Upper lobe of left lung (tissue), 6 donors: ENCODE data around the gene GALNS. TPM values are rescaled to one million over a fixed set of nuclear protein-coding genes. Genes with fewer than 3 reads are reported as not detected.

Experiments used
- ATAC-seq, 2 donors: fragments of 200-7000 bp; cut with Tn5 transposase; one replicate each; pipeline ENCODE4 v1.9.1; 2022; ENCODE audit warnings: mild to moderate bottlenecking in 2 of 2, moderate library complexity in 2 of 2; ENCODE audit not compliant: low FRiP score in 2 of 2
- DNase-seq, 2 donors: peaks; one replicate each; pipeline ENCODE4 v3.0.0-alpha.2; 2019 to 2020
- H3K27ac ChIP-seq, 4 donors: fragments of 200-600 bp; sonication (generic); one replicate each; pipeline ENCODE4 v1.5.1; 2016 to 2019
- H3K27me3 ChIP-seq, 4 donors: fragments of 200-600 bp; sonication (generic); one replicate each; pipeline ENCODE4 v1.5.1; 2017 to 2019
- H3K36me3 ChIP-seq, 4 donors: fragments of 200-600 bp; sonication (generic); one replicate each; pipeline ENCODE4 v1.5.1; 2016 to 2019
- H3K4me1 ChIP-seq, 4 donors: fragments of 200-600 bp; sonication (generic); one replicate each; pipeline ENCODE4 v1.5.1; 2018 to 2019
- H3K4me3 ChIP-seq, 4 donors: fragments of 200-600 bp; sonication (generic); one replicate each; pipeline ENCODE4 v1.5.1; 2017 to 2019; ENCODE audit warnings: mild to moderate bottlenecking in 2 of 4, moderate library complexity in 1 of 4
- H3K9me3 ChIP-seq, 4 donors: fragments of 200-600 bp; sonication (generic); one replicate each; pipeline ENCODE4 v1.5.1; 2018 to 2019
- CTCF ChIP-seq, 6 experiments: fragments of 450-650 bp in 4 of 6; fragments of 200-600 bp in 2 of 6; sonication (generic) in 2 of 6; IDR thresholded peaks; one replicate each; pipeline ENCODE4 v1.5.1; 2016 to 2019; ENCODE audit warnings: antibody characterized with exemption in 6 of 6
- EP300 ChIP-seq, 4 donors: sonication (generic); formaldehyde crosslinking; IDR thresholded peaks; one replicate each; pipeline ENCODE4 v1.5.1; 2017; ENCODE audit warnings: antibody characterized with exemption in 4 of 4, control low read depth in 2 of 4
- POLR2A ChIP-seq, 4 donors: fragments of 450-650 bp; IDR thresholded peaks; one replicate each; pipeline ENCODE4 v1.5.1; 2016 to 2017; ENCODE audit warnings: antibody characterized with exemption in 4 of 4, mild to moderate bottlenecking in 2 of 4
- POLR2AphosphoS5 ChIP-seq, 2 donors: sonication (generic); formaldehyde crosslinking; IDR thresholded peaks; one replicate each; pipeline ENCODE4 v1.5.1; 2017; ENCODE audit warnings: antibody characterized with exemption in 2 of 2
- WGBS, 2 donors: methylation state at CpG; one replicate each; pipeline ENCODE4 v1.1.5; 2017 to 2018; 5-methylcytosine and 5-hydroxymethylcytosine counted together
- total RNA-seq, 6 donors: library from RNA; depleted of rRNA in 4 of 6; stranded (reverse); fragments of >200 nt in 4 of 6; gene quantifications; one replicate each; pipeline versions ENCODE4 v1.1.0 to v1.2.1, GENCODE V29; 2016 to 2021
- donor health status: DM: no; HTN: no; CAD: no; lungs with moderate emphysema.
- donor health status: DM: no; HTN: yes; CAD: no; lungs with severe emphysema.

GALNS gene
- total RNA-seq, 6 donors from 2014 or later = 24.8 to 140 (median 45.6) TPM

- no peak for ATAC-seq
- DNase-seq = no peak
- TF ChIP-seq CTCF (IDR thresholded peaks at IDR 0.05) = no peak
- no peak for TF ChIP-seq POLR2AphosphoS5 (IDR thresholded peaks at IDR 0.05)
- TF ChIP-seq POLR2A (IDR thresholded peaks at IDR 0.05) = no peak
- no peak for TF ChIP-seq EP300 (IDR thresholded peaks at IDR 0.05)
- Histone ChIP-seq H3K9me3 (no peaks in the 10 kb centered on the region), H3K27ac (peak overlapping the region in 2 of 4 donors; percentile 36 to 46), H3K36me3 (peaks cover 0 to 50% (median 31%) of the 10 kb centered on the region in 4 donors), H3K27me3 (no peaks in the 10 kb centered on the region), H3K4me3 (no peak overlapping the region), H3K4me1 (peaks cover 0 to 3% (median 0%) of the 10 kb centered on the region in 4 donors)
- WGBS, 2 donors = 80 to 92% methylated on average over 9 to 14 of the region's 14 CpGs
Measured at GRCh38 chr16:88830783-88831182, 26.0 kb downstream of the GALNS start.

GRCh38 chr16:88830258-88830657, 26.5 kb downstream of the GALNS start:
- Histone ChIP-seq H3K27ac (peak overlapping the region in 2 of 4 donors; percentile 36 to 46), H3K27me3 (no peaks in the 10 kb centered on the region), H3K9me3 (no peaks in the 10 kb centered on the region), H3K36me3 (peaks cover 0 to 55% (median 28%) of the 10 kb centered on the region in 4 donors), H3K4me3 (no peak overlapping the region), H3K4me1 (peaks cover 0 to 3% (median 0%) of the 10 kb centered on the region in 4 donors)
- DNase-seq (peak in 1 of 2 donors; percentile 23), ATAC-seq (no peak)
- WGBS, 2 donors = 55 to 79% methylated on average over 10 to 11 of the region's 11 CpGs
- TF ChIP-seq EP300 (IDR thresholded peaks at IDR 0.05) (peak in 1 of 4 donors; percentile 20), POLR2A (IDR thresholded peaks at IDR 0.05) (no peak), CTCF (IDR thresholded peaks at IDR 0.05) (no peak), POLR2AphosphoS5 (IDR thresholded peaks at IDR 0.05) (peak in 1 of 2 donors; percentile 77)

- ATAC-seq = no peak
- no peaks in the 10 kb centered on the region for H3K27me3 ChIP-seq
- H3K4me3 ChIP-seq = no peak overlapping the region
- H3K9me3 ChIP-seq = no peaks in the 10 kb centered on the region
- 88% methylated on average over 16 to 24 of the region's 24 CpGs for WGBS, 2 donors
- H3K4me1 ChIP-seq = peaks cover 0 to 3% (median 0%) of the 10 kb centered on the region in 4 donors
- peaks cover 0 to 53% (median 28%) of the 10 kb centered on the region in 4 donors for H3K36me3 ChIP-seq
- H3K27ac ChIP-seq = no peak overlapping the region
- DNase-seq = peak in 1 of 2 donors; percentile 68
- no peak for TF ChIP-seq POLR2AphosphoS5 (IDR thresholded peaks at IDR 0.05)
- no peak for TF ChIP-seq POLR2A (IDR thresholded peaks at IDR 0.05)
- no peak for TF ChIP-seq EP300 (IDR thresholded peaks at IDR 0.05)
- TF ChIP-seq CTCF (IDR thresholded peaks at IDR 0.05) = no peak
Measured at GRCh38 chr16:88828711-88829110, 28.0 kb downstream of the GALNS start.

GRCh38 chr16:88827727-88828126, 29.0 kb downstream of the GALNS start:
- no peaks in the 10 kb centered on the region for H3K27me3 ChIP-seq
- H3K27ac ChIP-seq = no peak overlapping the region
- WGBS, 2 donors = 96% methylated on average over 3 to 21 of the region's 21 CpGs
- no peaks in the 10 kb centered on the region for H3K9me3 ChIP-seq
- peaks cover under 1 to 60% (median 32%) of the 10 kb centered on the region in 4 donors for H3K36me3 ChIP-seq
- H3K4me3 ChIP-seq = no peak overlapping the region
- peak in 1 of 2 donors; percentile 65 for DNase-seq
- no peak for ATAC-seq
- H3K4me1 ChIP-seq = peaks cover 0 to 3% (median 0%) of the 10 kb centered on the region in 4 donors
- TF ChIP-seq EP300 (IDR thresholded peaks at IDR 0.05) = no peak
- no peak for TF ChIP-seq CTCF (IDR thresholded peaks at IDR 0.05)
- no peak for TF ChIP-seq POLR2AphosphoS5 (IDR thresholded peaks at IDR 0.05)
- no peak for TF ChIP-seq POLR2A (IDR thresholded peaks at IDR 0.05)
